ENCODE measurements around the gene NR6A1.

NR6A1 gene

GRCh38 chr9:124743686-124744348 lies 27.3 kb downstream of the NR6A1 start:
- Histone ChIP-seq H3K9me2 (replicated peaks; ENCODE audit: insufficient read depth, low read length) (no peaks in the 10 kb centered on the region), H3K9me3 (ENCODE audit: insufficient read depth, low read length) (no peaks in the 10 kb centered on the region), H3F3A (ENCODE audit: insufficient read depth) (no peaks in the 10 kb centered on the region), H3K4me2 (ENCODE audit: low read depth, low read length, poor library complexity, severe bottlenecking) (no peak overlapping the region), H4K20me1 (ENCODE audit: low read depth, low read length) (no peaks in the 10 kb centered on the region), H3K27ac (ENCODE audit: low read depth, low read length) (no peak overlapping the region), H3K79me2 (ENCODE audit: insufficient read depth, low read length) (0 out of 2 replicates have a peak, but pooled peaks cover 10% of the 10 kb centered on the region), H3K36me3 (ENCODE audit: low read length) (no peaks in the 10 kb centered on the region), H2AFZ (ENCODE audit: low read depth, low read length, severe bottlenecking) (no peak overlapping the region), H3K4me3 (ENCODE audit: insufficient read depth, low read length, poor library complexity, severe bottlenecking) (no peak overlapping the region), H3K27me3 (ENCODE audit: low read length) (no peaks in the 10 kb centered on the region), H3K9ac (ENCODE audit: low read length) (no peak overlapping the region)
- TF ChIP-seq CTCF (IDR thresholded peaks at IDR 0.05; ENCODE audit: insufficient read depth, low read length, poor library complexity, severe bottlenecking) (no peak), EZH2phosphoT487 (conservative IDR thresholded peaks at IDR 0.05; ENCODE audit: low read length) (no peak)

- H3K79me2 ChIP-seq (ENCODE audit: insufficient read depth, low read length) = 0 out of 2 replicates have a peak, but pooled peaks cover 8% of the 10 kb centered on the region
- H3K9me2 ChIP-seq (replicated peaks; ENCODE audit: insufficient read depth, low read length) = no peaks in the 10 kb centered on the region
- TF ChIP-seq EZH2phosphoT487 (conservative IDR thresholded peaks at IDR 0.05; ENCODE audit: low read length) (no peak), CTCF (IDR thresholded peaks at IDR 0.05; ENCODE audit: insufficient read depth, low read length, poor library complexity, severe bottlenecking) (no peak)
- H3K9ac ChIP-seq (ENCODE audit: low read length) = no peak overlapping the region
- H2AFZ ChIP-seq (ENCODE audit: low read depth, low read length, severe bottlenecking) = no peak overlapping the region
- no peak overlapping the region for H3K27ac ChIP-seq (ENCODE audit: low read depth, low read length)
- H3K4me3 ChIP-seq (ENCODE audit: insufficient read depth, low read length, poor library complexity, severe bottlenecking) = no peak overlapping the region
- H3K4me2 ChIP-seq (ENCODE audit: low read depth, low read length, poor library complexity, severe bottlenecking) = no peak overlapping the region
- no peaks in the 10 kb centered on the region for H3K27me3 ChIP-seq (ENCODE audit: low read length)
- no peaks in the 10 kb centered on the region for H3K9me3 ChIP-seq (ENCODE audit: insufficient read depth, low read length)
- H4K20me1 ChIP-seq (ENCODE audit: low read depth, low read length) = no peaks in the 10 kb centered on the region
- no peaks in the 10 kb centered on the region for H3K36me3 ChIP-seq (ENCODE audit: low read length)
- H3F3A ChIP-seq (ENCODE audit: insufficient read depth) = no peaks in the 10 kb centered on the region
Observed at GRCh38 chr9:124742940-124743339, 28.2 kb downstream of the NR6A1 start.

- Histone ChIP-seq H3F3A (ENCODE audit: insufficient read depth) (no peaks in the 10 kb centered on the region), H3K9me2 (replicated peaks; ENCODE audit: insufficient read depth, low read length) (no peaks in the 10 kb centered on the region), H4K20me1 (ENCODE audit: low read depth, low read length) (no peaks in the 10 kb centered on the region), H3K4me2 (ENCODE audit: low read depth, low read length, poor library complexity, severe bottlenecking) (no peak overlapping the region), H2AFZ (ENCODE audit: low read depth, low read length, severe bottlenecking) (no peak overlapping the region), H3K36me3 (ENCODE audit: low read length) (no peaks in the 10 kb centered on the region), H3K27ac (ENCODE audit: low read depth, low read length) (no peak overlapping the region), H3K9me3 (ENCODE audit: insufficient read depth, low read length) (no peaks in the 10 kb centered on the region), H3K9ac (ENCODE audit: low read length) (no peak overlapping the region), H3K27me3 (ENCODE audit: low read length) (no peaks in the 10 kb centered on the region), H3K79me2 (ENCODE audit: insufficient read depth, low read length) (no peaks in the 10 kb centered on the region), H3K4me3 (ENCODE audit: insufficient read depth, low read length, poor library complexity, severe bottlenecking) (no peak overlapping the region)
- TF ChIP-seq EZH2phosphoT487 (conservative IDR thresholded peaks at IDR 0.05; ENCODE audit: low read length) (no peak), CTCF (IDR thresholded peaks at IDR 0.05; ENCODE audit: insufficient read depth, low read length, poor library complexity, severe bottlenecking) (no peak)
Observed at GRCh38 chr9:124741662-124742061, 29.4 kb downstream of the NR6A1 start.
